ENCODE data around the gene CA4.

- TF ChIP-seq CTCF (IDR thresholded peaks at IDR 0.05): no peak
- TF ChIP-seq EZH2 (IDR thresholded peaks at IDR 0.05; ENCODE audit: borderline replicate concordance, insufficient read depth, low read depth, low read length, poor library complexity, severe bottlenecking): no peak
Measured at GRCh38 chr17:60130466-60130865, 19.3 kb upstream of the CA4 start.
